ENCODE data around the gene SERPINB7.

Gene SERPINB7

DNA sequence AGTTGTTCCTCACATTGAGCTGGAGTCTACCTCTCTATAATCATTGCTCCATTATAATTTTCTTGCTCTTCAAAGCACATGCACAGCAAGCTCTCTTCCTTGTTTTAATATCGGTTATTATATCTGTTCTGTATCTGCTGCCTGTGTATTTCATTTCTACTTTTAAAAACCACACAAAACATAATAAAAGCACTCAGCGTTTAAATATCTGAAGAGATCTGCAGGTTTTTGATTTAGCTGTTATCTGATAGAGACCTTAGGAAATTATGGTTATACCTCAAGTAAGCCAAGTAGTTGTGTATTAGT is 49.0 kb downstream of the SERPINB7 start:
- H3K4me1 ChIP-seq (ENCODE audit: insufficient read depth, low read length): 0 out of 2 replicates have a peak, but pooled peaks cover 5% of the 10 kb centered on the region
- H3K9me3 ChIP-seq (ENCODE audit: insufficient read depth, low read depth, low read length): no peaks in the 10 kb centered on the region
- H3K9ac ChIP-seq (ENCODE audit: low read depth, low read length): no peak overlapping the region
- H3K4me3 ChIP-seq (ENCODE audit: low read length): no peak overlapping the region
- H3K27me3 ChIP-seq (ENCODE audit: insufficient read depth, low read length): no peaks in the 10 kb centered on the region
- WGBS: 100% methylated on average over 2 of the region's 2 CpGs
- no peak overlapping the region for H3K27ac ChIP-seq (ENCODE audit: low read depth, low read length)
- H3K36me3 ChIP-seq (ENCODE audit: insufficient read depth, low read length): no peaks in the 10 kb centered on the region

DNA sequence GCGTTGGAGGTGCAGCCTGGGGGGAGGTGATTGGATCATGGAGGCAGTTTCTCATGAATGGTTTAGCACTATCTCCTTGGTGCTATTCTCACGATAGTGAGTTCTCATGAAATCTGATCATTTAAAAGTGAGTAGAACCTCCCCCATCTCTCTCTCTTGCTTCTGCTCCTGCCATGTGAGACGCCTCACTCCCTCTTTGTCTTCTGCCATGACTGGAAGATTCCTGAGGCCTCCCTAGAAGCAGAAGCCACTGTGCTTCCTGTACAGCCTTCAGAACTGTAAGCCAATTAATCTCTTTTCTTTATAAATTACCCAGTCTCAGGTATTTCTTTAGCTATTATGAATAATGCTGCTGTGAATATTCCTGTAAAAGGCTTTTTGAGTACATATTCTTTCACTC is 52.9 kb downstream of the SERPINB7 start:
- WGBS: 76% methylated on average over 3 of the region's 3 CpGs
- H3K4me3 ChIP-seq (ENCODE audit: low read length): no peak overlapping the region
- no peaks in the 10 kb centered on the region for H3K36me3 ChIP-seq (ENCODE audit: insufficient read depth, low read length)
- H3K27me3 ChIP-seq (ENCODE audit: insufficient read depth, low read length): no peaks in the 10 kb centered on the region
- no peak overlapping the region for H3K9ac ChIP-seq (ENCODE audit: low read depth, low read length)
- no peaks in the 10 kb centered on the region for H3K9me3 ChIP-seq (ENCODE audit: insufficient read depth, low read depth, low read length)
- H3K27ac ChIP-seq (ENCODE audit: low read depth, low read length): no peak overlapping the region
- H3K4me1 ChIP-seq (ENCODE audit: insufficient read depth, low read length): 0 out of 2 replicates have a peak, but pooled peaks cover 5% of the 10 kb centered on the region

DNA sequence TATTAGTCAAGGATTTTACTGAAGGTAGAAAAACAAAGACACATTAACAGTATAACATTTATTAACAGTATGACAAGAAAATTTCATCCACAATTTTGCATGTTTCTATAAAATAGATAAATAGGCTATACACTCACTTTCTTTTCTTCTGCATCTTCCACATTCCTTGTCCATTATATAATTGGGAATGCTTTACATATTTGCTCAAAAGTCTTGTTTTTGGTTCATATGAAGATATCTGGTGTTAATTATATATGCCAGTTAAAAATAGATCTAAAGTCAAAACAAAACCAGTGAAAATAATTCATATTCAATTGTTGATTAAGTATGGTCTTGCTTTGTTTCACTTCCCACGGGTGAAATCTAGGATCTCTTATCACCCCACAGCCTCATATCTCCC is 53.4 kb downstream of the SERPINB7 start:
- Histone ChIP-seq H3K27me3 (ENCODE audit: insufficient read depth, low read length) (no peaks in the 10 kb centered on the region), H3K4me3 (ENCODE audit: low read length) (no peak overlapping the region), H3K27ac (ENCODE audit: low read depth, low read length) (no peak overlapping the region), H3K4me1 (ENCODE audit: insufficient read depth, low read length) (0 out of 2 replicates have a peak, but pooled peaks cover 5% of the 10 kb centered on the region), H3K36me3 (ENCODE audit: insufficient read depth, low read length) (no peaks in the 10 kb centered on the region), H3K9ac (ENCODE audit: low read depth, low read length) (no peak overlapping the region), H3K9me3 (ENCODE audit: insufficient read depth, low read depth, low read length) (no peaks in the 10 kb centered on the region)
- 91% methylated on average over 1 of the region's 1 CpG for WGBS

DNA sequence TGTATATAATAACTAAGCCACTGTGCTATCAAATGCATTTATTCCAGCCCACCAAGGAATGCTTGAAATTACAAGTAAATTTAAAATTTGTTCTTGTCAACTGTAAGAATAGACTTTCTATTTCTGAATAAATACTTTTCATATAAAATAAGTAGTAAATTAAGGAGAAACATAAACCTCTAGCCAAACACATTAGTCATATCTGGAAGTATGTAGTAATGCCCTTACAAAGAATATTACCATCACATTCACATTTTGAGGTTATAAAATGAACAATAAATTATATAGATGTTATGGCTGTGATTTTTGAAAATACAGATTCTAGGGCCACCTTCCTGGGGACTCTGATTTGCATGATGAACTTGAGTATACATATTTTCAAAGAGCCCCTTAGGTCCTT is 54.7 kb downstream of the SERPINB7 start:
- no peak overlapping the region for H3K9ac ChIP-seq (ENCODE audit: low read depth, low read length)
- H3K4me1 ChIP-seq (ENCODE audit: insufficient read depth, low read length): 0 out of 2 replicates have a peak, but pooled peaks cover 5% of the 10 kb centered on the region
- H3K36me3 ChIP-seq (ENCODE audit: insufficient read depth, low read length): no peaks in the 10 kb centered on the region
- H3K4me3 ChIP-seq (ENCODE audit: low read length): no peak overlapping the region
- no peak overlapping the region for H3K27ac ChIP-seq (ENCODE audit: low read depth, low read length)
- no peaks in the 10 kb centered on the region for H3K9me3 ChIP-seq (ENCODE audit: insufficient read depth, low read depth, low read length)
- H3K27me3 ChIP-seq (ENCODE audit: insufficient read depth, low read length): no peaks in the 10 kb centered on the region

DNA sequence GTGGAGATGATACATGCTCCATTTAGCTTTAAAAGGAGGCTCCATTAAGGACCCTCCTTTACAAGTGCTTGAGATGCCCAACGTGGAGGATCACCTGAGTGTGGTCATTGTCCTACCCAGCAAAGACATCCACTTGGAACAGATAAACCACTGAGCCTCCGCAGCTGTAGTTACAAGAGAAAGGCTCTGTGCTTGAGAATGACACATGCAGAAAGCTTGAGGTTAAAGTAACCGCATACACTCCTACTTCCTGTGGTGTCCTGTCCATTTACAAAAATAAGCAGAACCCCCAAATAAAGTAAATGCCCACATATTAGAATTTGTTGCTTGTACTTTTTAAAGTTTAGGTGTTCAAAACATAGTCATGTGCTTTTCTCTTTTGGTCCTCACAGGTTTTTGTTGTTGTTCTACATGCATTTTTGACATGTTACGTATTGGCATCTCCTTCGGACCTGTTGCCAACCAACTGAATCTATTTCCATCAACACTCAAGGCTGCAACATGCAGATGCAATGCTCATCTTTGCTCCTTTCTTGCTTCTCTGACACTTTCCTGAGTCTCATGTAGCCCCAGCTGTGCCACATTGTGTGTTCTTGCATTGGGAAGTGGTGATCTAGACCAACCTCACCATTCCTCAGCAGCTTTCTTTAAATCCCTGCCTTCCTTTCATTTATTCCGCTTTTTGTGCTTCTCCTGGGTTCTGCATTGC is 56.0 kb downstream of the SERPINB7 start:
- H3K4me3 ChIP-seq (ENCODE audit: low read length): no peak overlapping the region
- no peaks in the 10 kb centered on the region for H3K9me3 ChIP-seq (ENCODE audit: insufficient read depth, low read depth, low read length)
- H3K27me3 ChIP-seq (ENCODE audit: insufficient read depth, low read length): no peaks in the 10 kb centered on the region
- H3K4me1 ChIP-seq (ENCODE audit: insufficient read depth, low read length): 0 out of 2 replicates have a peak, but pooled peaks cover 5% of the 10 kb centered on the region
- WGBS: 88% methylated on average over 6 of the region's 6 CpGs
- no peak overlapping the region for H3K9ac ChIP-seq (ENCODE audit: low read depth, low read length)
- no peak overlapping the region for H3K27ac ChIP-seq (ENCODE audit: low read depth, low read length)
- no peaks in the 10 kb centered on the region for H3K36me3 ChIP-seq (ENCODE audit: insufficient read depth, low read length)

DNA sequence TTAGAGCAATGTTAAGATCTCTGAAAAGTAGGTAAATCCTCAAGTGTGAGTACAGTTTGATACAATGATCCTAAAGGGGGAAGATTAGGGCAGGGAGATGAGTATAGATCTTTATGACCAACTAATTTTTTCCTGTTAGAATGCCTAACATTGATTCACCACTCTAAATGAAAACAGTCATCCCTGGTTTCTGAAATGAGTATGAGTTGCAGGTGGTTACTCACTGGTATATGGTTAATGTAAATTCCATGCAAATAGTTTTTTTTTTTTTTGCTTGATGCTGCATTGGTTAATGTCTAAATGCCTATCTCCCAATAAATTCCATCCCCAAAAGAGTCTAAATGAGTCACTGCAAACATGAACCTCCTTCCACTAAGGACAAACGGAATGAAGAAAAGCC is 57.3 kb downstream of the SERPINB7 start:
- Histone ChIP-seq H3K4me3 (ENCODE audit: low read length) (no peak overlapping the region), H3K27ac (ENCODE audit: low read depth, low read length) (no peak overlapping the region), H3K36me3 (ENCODE audit: insufficient read depth, low read length) (no peaks in the 10 kb centered on the region), H3K4me1 (ENCODE audit: insufficient read depth, low read length) (0 out of 2 replicates have a peak, but pooled peaks cover 5% of the 10 kb centered on the region), H3K9ac (ENCODE audit: low read depth, low read length) (no peak overlapping the region), H3K9me3 (ENCODE audit: insufficient read depth, low read depth, low read length) (no peaks in the 10 kb centered on the region), H3K27me3 (ENCODE audit: insufficient read depth, low read length) (no peaks in the 10 kb centered on the region)
- 95% methylated on average over 1 of the region's 1 CpG for WGBS

DNA sequence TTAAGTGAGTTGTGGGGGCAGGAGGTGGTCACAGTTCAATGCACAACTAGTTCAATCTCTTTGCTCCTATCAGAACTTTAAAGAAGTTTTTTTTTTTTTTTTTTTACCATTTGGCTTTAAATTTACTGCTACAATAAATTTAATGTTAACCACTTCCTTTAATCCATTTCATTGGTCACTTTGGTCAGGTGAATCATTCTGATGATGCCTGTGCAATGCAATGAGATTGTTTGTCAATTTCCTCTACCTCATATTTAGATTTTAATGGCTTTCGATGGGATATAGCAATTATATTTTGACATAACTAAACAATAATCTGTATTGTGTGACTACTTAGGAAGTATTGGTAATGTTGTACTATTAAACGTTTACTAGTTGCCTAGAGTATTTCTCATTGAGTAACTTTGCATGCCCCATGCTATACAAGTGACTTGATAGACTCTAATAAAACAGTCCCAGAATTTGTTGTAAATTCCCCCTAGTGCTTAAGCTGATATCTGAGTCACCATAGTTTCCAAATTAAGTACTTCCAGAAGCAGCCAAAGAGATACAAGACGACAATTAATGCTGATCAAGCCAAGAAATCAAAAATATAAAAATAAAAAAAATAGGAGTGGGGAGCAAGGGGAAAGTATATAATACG is 59.4 kb downstream of the SERPINB7 start:
- Histone ChIP-seq H3K27ac (ENCODE audit: low read depth, low read length) (no peak overlapping the region), H3K36me3 (ENCODE audit: insufficient read depth, low read length) (no peaks in the 10 kb centered on the region), H3K27me3 (ENCODE audit: insufficient read depth, low read length) (no peaks in the 10 kb centered on the region), H3K4me1 (ENCODE audit: insufficient read depth, low read length) (no peaks in the 10 kb centered on the region), H3K4me3 (ENCODE audit: low read length) (no peak overlapping the region), H3K9ac (ENCODE audit: low read depth, low read length) (no peak overlapping the region), H3K9me3 (ENCODE audit: insufficient read depth, low read depth, low read length) (no peaks in the 10 kb centered on the region)
- WGBS: 100% methylated on average over 1 of the region's 4 CpGs

DNA sequence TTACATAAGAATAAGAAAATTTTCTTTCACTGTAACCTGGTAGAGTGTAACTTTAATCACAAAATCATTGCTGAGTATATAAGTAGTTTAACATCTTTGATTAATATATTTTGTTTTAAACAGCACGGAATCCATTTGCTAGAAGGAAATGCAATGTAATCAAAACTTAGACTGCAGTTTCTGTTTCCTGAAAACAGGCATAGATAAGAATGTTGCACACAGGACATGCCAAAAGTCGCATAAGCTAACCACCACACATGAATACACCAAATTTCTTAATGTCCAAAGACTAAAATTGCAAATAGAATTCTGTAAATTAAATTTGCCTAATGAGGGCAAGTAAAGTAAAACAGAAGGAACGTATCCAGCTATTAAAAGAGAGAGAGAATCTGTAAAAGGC is 61.2 kb downstream of the SERPINB7 start:
- Histone ChIP-seq H3K27ac (ENCODE audit: low read depth, low read length) (no peak overlapping the region), H3K36me3 (ENCODE audit: insufficient read depth, low read length) (no peaks in the 10 kb centered on the region), H3K9me3 (ENCODE audit: insufficient read depth, low read depth, low read length) (no peaks in the 10 kb centered on the region), H3K4me1 (ENCODE audit: insufficient read depth, low read length) (no peaks in the 10 kb centered on the region), H3K27me3 (ENCODE audit: insufficient read depth, low read length) (no peaks in the 10 kb centered on the region), H3K9ac (ENCODE audit: low read depth, low read length) (no peak overlapping the region), H3K4me3 (ENCODE audit: low read length) (no peak overlapping the region)
- 94% methylated on average over 2 of the region's 3 CpGs for WGBS

DNA sequence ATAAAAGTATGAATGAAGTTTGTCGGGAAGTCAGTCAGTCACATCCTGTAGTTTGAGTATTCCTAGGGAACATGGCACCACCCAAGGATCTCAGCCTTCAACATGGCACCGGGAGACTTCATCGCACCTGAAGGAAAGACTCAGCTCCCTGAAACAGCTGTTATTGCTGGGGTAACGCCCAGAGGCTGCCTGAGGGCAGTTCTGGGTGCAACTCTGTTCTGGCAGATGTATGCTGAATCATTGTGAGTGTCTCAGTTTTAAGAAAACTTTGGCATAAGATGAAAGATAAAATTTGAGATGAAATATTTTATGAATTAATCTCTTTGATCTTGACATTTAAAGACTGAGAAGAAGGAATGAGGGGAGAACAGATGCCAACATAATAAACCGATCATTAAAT is 62.4 kb downstream of the SERPINB7 start:
- H3K36me3 ChIP-seq (ENCODE audit: insufficient read depth, low read length): no peaks in the 10 kb centered on the region
- no peak overlapping the region for H3K4me3 ChIP-seq (ENCODE audit: low read length)
- no peaks in the 10 kb centered on the region for H3K27me3 ChIP-seq (ENCODE audit: insufficient read depth, low read length)
- H3K9ac ChIP-seq (ENCODE audit: low read depth, low read length): no peak overlapping the region
- H3K9me3 ChIP-seq (ENCODE audit: insufficient read depth, low read depth, low read length): no peaks in the 10 kb centered on the region
- no peaks in the 10 kb centered on the region for H3K4me1 ChIP-seq (ENCODE audit: insufficient read depth, low read length)
- H3K27ac ChIP-seq (ENCODE audit: low read depth, low read length): no peak overlapping the region
- WGBS: 94% methylated on average over 4 of the region's 5 CpGs

DNA sequence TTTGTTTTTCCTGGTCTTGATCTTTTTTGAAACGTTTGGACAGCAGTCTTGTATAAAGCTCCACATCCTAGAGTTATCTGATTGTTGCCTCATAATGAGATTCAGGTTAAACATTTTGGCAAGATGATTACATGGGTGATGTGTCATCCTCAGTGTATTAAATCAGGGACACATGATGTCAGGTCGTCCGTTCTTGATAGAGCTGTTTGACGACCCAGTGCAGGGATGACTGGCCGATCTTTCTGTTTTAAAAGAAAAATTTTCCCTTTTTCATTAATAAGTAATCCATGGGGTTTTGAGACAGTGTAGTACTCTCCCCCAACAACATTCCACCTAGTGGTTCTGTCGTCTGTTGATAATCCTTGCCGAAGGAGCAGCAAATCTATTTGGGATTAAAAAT is 67.8 kb downstream of the SERPINB7 start:
- Histone ChIP-seq H3K9ac (ENCODE audit: low read depth, low read length) (no peak overlapping the region), H3K4me1 (ENCODE audit: insufficient read depth, low read length) (no peaks in the 10 kb centered on the region), H3K27ac (ENCODE audit: low read depth, low read length) (no peak overlapping the region), H3K27me3 (ENCODE audit: insufficient read depth, low read length) (no peaks in the 10 kb centered on the region), H3K36me3 (ENCODE audit: insufficient read depth, low read length) (no peaks in the 10 kb centered on the region), H3K4me3 (ENCODE audit: low read length) (no peak overlapping the region), H3K9me3 (ENCODE audit: insufficient read depth, low read depth, low read length) (no peaks in the 10 kb centered on the region)
- WGBS: 81% methylated on average over 6 of the region's 7 CpGs

DNA sequence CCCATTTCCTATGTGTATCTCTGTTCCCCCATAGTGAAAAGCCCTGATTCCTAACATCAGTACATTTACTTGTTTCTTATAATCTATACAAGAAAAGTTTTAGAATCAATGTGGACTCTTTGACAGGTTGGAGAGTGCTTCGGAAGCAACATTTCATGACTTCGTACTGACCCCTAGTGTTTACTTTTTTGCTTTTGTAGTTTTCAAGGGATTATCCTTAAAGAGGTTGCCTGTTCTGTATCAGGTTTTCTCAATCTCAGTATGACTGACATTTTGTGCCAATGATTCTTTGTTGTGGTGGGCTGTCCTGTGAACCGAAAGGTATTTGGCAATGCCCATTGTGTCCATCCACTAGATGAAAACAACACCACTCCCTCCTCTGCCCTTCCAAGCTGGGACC is 69.0 kb downstream of the SERPINB7 start:
- 34% methylated on average over 3 of the region's 3 CpGs for WGBS
- Histone ChIP-seq H3K9ac (ENCODE audit: low read depth, low read length) (no peak overlapping the region), H3K4me3 (ENCODE audit: low read length) (no peak overlapping the region), H3K27ac (ENCODE audit: low read depth, low read length) (no peak overlapping the region), H3K4me1 (ENCODE audit: insufficient read depth, low read length) (no peaks in the 10 kb centered on the region), H3K27me3 (ENCODE audit: insufficient read depth, low read length) (no peaks in the 10 kb centered on the region), H3K9me3 (ENCODE audit: insufficient read depth, low read depth, low read length) (no peaks in the 10 kb centered on the region), H3K36me3 (ENCODE audit: insufficient read depth, low read length) (no peaks in the 10 kb centered on the region)

Data from HUES64 (cell line).